Erythroblast (primary cell): ENCODE data around the gene ZNF521.
"Not testable (repeated sequence)": the region's sequence is repeated elsewhere in the genome, so short reads cannot be mapped to it uniquely, and the experiment has no call there.

Experiments
- DNase-seq, 2 experiments: peaks; one replicate each; lab custom pipeline; 2025; lab: John Stamatoyannopoulos, UW
- GATA1 ChIP-seq: IDR thresholded peaks from 2 replicates; pipeline ENCODE4 v1.6.1; 2011; ENCODE audit warnings: low read depth, mild to moderate bottlenecking, control low read depth, low read length, moderate library complexity
- POLR2A ChIP-seq: IDR thresholded peaks from 2 replicates; pipeline ENCODE4 v1.6.1; 2011; ENCODE audit warnings: mild to moderate bottlenecking, low read length

ZNF521 gene

GRCh38 chr18:25278394-25278793, 73.6 kb downstream of the ZNF521 start:
- TF ChIP-seq GATA1 = no peak
- TF ChIP-seq POLR2A = no peak
- peak; percentile 30 to 49 for DNase-seq

- DNase-seq = no peak
- TF ChIP-seq POLR2A (no peak), GATA1 (no peak)
These were observed 76.5 kb downstream of the ZNF521 start for GRCh38 chr18:25275412-25276001.

GRCh38 chr18:25274926-25275325, 77.0 kb downstream of the ZNF521 start:
- TF ChIP-seq POLR2A (no peak), GATA1 (no peak)
- DNase-seq = no peak

GRCh38 chr18:25266931-25267527, 84.9 kb downstream of the ZNF521 start:
- not testable (repeated sequence) for DNase-seq

GRCh38 chr18:25262920-25263319, 89.0 kb downstream of the ZNF521 start:
- no peak for DNase-seq
- no peak for TF ChIP-seq POLR2A

- DNase-seq = no peak
- no peak for TF ChIP-seq POLR2A
- no peak for TF ChIP-seq GATA1
These were observed 90.2 kb downstream of the ZNF521 start for GRCh38 chr18:25261768-25262167.

GRCh38 chr18:25256439-25256838, 95.5 kb downstream of the ZNF521 start:
- no peak for DNase-seq
- TF ChIP-seq POLR2A (no peak), GATA1 (no peak)

- DNase-seq = no peak
- TF ChIP-seq POLR2A = no peak
- no peak for TF ChIP-seq GATA1
These were observed 98.2 kb downstream of the ZNF521 start for GRCh38 chr18:25253779-25254178.

- DNase-seq = no peak
- TF ChIP-seq POLR2A = no peak
- no peak for TF ChIP-seq GATA1
These were observed 98.8 kb downstream of the ZNF521 start for GRCh38 chr18:25253136-25253535.

GRCh38 chr18:25251068-25251467, 100.9 kb downstream of the ZNF521 start:
- DNase-seq = no peak

GRCh38 chr18:25250474-25250851, 101.5 kb downstream of the ZNF521 start:
- no peak for DNase-seq
- no peak for TF ChIP-seq GATA1
- no peak for TF ChIP-seq POLR2A

More at GRCh38 chr18:25251068-25251467, 100.9 kb downstream of the ZNF521 start:
- TF ChIP-seq GATA1 = no peak
- no peak for TF ChIP-seq POLR2A

GRCh38 chr18:25248755-25249154, 103.2 kb downstream of the ZNF521 start:
- TF ChIP-seq GATA1 (no peak), POLR2A (no peak)
- no peak for DNase-seq

- no peak for DNase-seq
- TF ChIP-seq POLR2A (no peak), GATA1 (no peak)
These were observed 104.2 kb downstream of the ZNF521 start for GRCh38 chr18:25247725-25248124.

- no peak for DNase-seq
These were observed 106.9 kb downstream of the ZNF521 start for GRCh38 chr18:25244924-25245698.

More at GRCh38 chr18:25244924-25245698, 106.9 kb downstream of the ZNF521 start:
- TF ChIP-seq GATA1 (no peak), POLR2A (no peak)
